SHP77 (cell line): ENCODE data around the gene BCR.

Experiments
- DNase-seq, 2 experiments: peaks; one replicate each; lab custom pipeline; 2025; lab: John Stamatoyannopoulos, UW

The BCR gene

GRCh38 chr22:23199159-23199558, 18.9 kb downstream of the BCR start:
- DNase-seq, result no peak

DNA sequence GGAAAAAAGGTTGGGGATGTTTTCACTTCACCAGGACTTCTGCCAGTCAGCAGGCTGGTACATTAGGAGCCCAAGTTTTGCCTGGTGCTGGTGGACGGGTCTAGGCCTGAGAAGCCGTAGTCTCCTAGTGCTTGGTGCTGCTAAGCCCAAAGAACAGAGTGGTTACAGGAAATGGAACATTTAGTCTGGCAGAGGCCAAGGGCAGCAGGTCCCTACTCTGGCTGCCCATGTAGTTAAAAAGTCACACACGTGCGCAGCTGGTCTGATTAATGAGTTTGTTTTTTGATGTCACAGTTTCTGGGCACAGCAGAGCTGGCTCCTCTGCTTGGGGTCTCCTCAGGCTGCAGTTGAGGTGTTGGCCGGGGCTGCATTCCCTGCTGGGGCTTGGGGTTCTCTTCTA, 20.6 kb downstream of the BCR start:
- DNase-seq, result peak; percentile 18 to 50

- no peak for DNase-seq
Observed at GRCh38 chr22:23202812-23203451, 22.6 kb downstream of the BCR start.

- no peak for DNase-seq
Observed at GRCh38 chr22:23203452-23204124, 23.3 kb downstream of the BCR start.

DNA sequence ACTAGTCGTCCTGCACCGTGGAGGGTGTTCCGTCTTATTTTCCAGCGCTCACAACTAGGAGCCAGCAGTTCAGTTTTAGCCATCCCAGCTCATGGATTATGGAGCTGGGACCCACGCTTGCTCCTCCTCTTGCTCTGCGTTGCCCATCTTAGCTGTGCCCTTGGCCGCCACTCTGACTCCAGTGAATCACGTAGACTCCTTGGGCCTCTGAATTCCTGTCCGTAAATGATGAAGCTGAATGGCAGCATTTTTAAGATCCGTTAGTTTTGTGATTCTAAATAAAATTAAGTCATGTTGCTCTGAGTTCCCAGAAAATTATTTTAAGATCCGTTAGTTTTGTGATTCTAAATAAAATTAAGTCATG, 23.8 kb downstream of the BCR start:
- DNase-seq, result no peak

DNA sequence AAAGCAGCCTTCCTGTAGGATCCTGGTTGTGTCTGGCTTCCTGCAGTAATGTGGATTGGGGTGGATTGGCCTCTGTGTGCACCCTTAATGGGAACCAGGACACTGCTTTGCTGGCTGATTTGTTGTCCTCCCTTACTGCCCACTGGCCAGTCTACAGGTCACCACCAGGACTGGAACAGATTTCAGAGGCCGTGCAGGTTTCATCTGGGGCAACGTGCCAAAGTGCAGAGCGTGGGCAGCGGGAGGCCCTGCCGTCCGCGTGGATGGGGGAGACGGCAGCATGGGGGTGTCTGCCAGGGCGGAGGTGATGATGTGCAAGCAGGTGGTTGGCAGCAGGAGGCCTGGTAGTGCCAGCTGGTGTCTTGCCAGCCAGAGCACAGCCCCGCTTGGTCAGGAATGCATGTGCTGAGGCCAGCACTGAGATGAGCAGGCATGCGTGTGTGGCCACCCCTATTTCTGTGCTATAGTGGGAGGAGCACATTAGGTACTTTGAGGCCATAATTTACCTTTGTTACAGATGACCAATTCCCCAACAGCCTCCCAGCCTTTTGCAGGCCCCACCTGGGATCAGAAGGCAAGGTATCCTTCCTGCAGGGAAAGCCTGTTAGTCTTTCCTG, 24.3 kb downstream of the BCR start:
- DNase-seq, result peak in 1 of 2 experiments; percentile 26

GRCh38 chr22:23205339-23206049, 25.2 kb downstream of the BCR start:
- DNase-seq, result no peak

GRCh38 chr22:23206915-23207314, 26.6 kb downstream of the BCR start:
- no peak for DNase-seq

GRCh38 chr22:23207729-23208393, 27.6 kb downstream of the BCR start:
- peak; percentile 86 to 90 for DNase-seq

DNA sequence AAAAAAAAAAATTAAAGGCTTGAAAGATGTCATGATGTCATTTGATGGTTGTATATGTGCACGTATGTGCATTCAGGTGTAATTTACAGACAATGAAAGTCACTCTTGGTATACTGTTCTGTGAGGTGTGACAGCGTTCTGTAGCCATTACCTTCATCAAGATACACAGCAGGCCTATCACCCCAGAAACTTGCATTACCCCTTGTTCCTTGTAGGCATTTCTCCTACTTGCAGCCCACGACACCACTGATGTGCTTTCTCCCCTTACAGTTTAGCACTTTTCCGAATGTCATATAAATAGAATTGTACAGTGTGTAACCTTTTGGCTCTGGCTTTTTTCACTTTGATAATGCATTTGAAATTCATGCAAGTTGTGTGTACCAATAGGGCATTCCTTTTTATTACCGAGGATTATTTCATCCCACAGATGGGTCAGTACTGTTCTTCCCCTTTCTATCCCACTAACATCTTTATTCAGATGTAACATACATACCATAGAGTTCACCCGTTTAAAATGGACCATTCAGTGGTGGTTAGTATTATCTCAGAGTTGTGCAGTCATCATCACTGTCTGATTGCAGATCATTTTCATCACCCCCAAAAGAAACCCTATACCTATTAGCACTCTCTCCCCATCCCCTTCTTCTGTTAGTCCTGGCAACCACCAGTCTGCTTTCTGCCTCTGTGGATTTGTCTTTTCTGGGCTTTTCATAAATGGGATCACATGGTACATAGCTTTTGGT, 30.3 kb downstream of the BCR start:
- no peak for DNase-seq

GRCh38 chr22:23211622-23212021, 31.3 kb downstream of the BCR start:
- no peak for DNase-seq

DNA sequence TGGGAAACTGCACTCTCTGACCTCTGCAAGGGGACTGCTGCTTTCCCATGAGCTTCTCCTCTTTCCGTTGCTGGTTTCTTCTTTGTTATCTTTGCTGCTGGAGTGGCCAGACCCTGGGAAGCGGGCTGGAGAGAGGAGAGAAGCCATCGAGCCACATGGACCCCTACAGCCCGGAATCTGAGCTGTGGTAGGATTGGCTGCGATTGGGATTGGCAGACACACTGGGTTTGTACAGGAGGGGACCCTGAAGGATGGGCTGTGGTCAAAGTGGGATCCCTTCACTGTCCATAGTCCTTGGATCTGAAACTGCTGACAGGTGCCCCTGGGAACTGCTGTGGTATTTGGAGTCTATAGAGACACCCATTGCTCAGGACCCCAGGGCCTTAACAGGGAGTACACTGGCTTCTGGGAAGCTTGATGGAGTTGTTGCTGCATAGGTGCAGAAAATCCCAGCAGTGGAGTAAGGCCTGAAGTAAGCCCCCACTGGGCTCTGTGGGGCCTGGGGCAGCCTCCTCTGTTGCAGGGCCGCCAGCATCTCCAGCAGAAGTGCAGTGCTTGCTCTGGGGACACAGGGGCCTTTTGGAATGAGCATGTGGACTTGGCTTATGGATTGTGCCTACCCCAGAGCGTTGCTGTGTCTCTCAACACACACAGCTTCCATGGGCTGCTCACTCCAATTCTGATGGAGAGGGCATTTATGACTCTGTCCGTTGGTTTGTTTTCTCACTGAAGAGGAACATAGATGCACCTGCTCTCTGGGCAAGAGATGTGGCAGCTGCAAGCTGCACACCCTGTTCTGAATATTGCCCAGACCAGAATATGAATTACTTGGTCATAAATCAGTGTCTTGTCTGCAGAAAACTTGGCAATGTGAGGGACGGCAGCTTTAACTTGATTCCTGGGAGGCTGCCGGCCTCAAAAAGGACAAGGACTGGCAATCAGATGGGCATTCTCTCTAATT, 32.0 kb downstream of the BCR start:
- peak; percentile 91 to 93 for DNase-seq

GRCh38 chr22:23213022-23213555, 32.8 kb downstream of the BCR start:
- DNase-seq, result peak in 1 of 2 experiments; percentile 39

DNA sequence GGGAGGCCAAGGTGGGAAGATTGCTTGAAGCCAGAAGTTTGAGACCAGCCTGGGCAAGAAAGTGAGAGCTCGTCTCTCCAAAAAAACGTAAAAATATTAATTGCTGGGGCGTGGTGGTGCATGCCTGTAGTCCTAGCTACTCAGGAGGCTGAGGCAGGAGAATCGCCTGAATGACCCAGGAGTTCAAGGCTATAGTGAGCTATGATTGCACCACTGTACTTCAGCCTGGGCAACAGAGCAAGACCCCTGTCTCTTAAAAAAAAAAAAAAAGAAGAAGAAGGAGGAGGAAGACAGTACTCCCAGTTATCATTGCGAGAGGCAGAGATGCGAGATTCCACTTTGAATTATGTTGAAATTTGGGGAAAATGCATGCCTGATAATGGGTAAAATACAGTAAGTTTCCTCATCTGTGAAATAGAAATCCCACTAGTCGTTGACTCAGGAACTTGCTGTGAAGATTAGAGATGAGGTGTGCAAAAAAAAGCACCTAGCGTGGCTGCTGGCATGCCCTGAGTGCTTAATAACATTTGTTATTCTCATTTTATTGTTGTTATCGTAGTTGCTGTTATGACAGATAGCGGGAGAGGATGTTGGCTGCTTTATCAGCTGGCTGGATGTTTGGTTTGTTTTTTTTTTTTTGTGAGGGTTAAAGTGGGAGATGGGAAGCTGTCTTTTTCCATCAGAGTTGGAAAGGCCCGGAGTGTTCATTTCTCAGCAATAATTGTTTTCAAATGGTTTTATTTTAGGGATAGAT, 33.4 kb downstream of the BCR start:
- no peak for DNase-seq

DNA sequence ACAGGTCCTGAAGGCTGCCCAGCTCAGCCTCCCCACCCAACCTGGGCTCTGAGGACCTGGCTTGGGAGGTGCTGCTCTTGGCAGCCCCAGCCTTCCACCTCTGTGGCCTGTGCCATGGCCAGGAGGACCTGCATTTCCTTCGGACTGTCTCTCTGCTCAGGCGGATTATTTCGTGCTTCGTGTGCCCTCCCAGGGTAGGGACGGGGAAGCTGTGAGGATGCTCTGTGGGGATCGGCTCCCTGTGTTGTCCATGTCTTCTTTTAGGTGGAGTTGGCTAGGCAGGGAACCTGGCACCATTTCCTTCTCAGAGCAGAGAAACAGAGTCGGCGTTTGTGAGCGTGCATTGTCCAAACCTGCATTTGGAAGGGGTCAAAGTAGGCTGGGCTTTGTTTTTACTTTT, 34.1 kb downstream of the BCR start:
- DNase-seq, result no peak

DNA sequence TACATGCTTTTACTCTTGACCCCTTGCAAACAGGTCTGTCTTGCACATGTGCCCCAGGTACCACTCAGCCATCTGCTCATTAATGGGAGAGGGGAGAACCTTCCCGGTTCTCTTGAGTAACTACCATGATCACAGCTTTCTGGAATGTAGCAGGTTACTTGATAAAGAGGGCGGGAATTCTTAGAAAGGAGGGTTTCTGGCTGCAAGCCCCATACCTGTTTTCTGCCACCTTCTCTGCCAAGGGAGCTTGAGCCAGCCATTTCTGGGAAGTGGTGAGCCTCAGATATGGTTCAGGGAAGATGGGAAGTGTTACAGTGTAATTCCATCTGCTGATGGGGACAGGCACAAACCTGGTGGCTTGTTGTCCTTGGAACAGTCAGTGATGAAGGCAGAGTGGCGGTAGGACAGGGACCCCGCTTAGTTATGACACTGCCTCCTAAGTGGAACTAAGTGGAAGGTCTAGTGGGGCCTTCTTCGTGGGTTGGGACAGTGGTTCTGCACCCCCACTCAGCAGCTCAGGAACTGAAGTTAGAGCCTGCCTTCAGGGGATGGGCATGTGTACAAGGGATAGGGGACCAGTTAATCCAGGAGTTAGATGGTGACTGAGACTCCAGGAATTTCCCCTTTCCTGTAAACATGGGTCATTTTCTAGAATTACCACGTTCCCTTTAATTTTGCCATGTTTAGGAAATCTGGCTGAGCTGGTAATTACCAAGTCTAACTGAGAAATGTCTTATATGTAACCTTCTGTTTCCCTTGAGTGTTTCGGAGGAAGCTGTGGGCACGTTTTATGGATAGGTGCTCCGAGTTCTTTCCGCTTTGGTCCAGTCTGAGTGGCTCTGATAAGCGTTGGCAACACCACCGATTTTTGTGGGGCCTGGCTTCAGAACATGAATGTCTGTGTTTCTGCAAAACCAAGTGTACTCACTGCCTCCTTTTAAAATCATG, 35.3 kb downstream of the BCR start:
- no peak for DNase-seq

DNA sequence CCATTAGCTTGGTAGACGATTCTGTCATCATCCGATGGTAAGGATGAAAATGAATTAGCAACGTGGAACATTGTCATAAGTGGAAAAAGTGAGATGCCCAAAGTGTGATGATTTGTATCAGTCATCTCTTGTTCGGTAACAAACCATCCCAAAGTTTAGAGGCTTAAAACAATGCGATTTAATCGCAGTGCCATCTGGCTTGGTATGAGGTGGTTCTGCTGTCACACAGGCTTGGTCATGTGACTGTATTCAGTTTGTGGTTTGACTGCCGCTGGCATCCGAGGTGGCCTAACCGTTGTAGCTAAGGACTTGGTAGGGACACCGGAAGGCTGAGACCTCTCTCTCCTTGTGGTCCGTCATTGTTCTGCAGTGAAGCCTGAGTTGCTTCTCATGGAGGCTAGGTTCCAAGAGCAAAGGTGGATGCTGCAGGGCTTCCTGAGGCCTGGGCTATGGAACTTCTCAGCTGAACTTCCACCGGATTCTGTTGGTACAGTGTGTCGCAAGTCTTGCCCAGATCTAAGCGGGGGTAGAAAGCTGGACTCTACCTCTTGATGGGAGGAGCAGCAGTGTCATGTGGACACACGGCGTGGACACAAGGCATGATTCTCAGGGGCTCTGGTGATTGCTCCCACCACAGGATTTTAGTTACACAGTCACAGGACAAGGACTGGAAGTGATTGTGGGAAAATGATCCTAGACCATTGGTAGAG, 36.3 kb downstream of the BCR start:
- no peak for DNase-seq
